GM19238 (cell line): ENCODE measurements around the gene TMEM158.

ENCODE experiments used
- DNase-seq: peaks from one replicate; pipeline ENCODE4 v3.0.0; 2011; ENCODE audit warnings: low spot score; ENCODE audit not compliant: insufficient read length

Gene TMEM158

DNA sequence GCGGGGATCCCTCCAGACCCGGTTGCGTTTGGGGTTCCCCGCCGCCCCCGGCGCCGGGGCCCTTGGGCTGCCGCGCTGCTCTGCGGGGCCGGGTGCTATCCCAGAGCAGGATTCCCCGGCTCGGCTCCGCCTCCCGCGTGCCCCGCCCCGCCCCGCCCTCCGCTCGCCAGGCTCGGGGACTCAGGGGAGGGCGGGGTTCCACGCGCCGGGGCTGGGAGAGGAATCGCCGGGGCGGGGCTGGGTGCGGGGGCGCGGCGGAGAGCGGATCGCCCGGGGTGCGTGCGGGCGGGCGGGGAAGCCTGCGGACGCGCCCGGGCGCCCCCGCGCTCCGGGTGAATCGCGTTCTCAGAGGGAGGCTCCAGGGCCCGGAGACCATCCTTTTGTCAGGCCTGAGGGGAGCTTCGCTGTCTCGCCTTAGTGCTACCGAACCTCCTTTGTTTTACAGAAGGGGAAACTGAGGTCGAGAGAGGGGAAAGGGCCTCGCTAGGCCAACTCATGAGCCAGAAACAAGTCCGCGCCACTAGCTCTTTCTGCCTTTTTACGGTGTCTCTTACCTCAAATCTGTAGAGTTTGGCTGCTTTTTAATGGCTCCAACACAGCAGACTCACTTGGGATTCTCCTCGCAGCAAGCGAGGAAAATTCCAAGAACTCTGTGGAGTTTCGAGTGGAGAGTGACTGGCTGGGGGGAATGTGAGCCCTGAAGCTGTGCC lies at the start of gene TMEM158:
TMEM158 (minus strand) TSS at position 82 of the 710 bp plus-strand sequence. CDS start 260 bp downstream, outside the sequence.
- DNase-seq, result peak; percentile 83

DNA sequence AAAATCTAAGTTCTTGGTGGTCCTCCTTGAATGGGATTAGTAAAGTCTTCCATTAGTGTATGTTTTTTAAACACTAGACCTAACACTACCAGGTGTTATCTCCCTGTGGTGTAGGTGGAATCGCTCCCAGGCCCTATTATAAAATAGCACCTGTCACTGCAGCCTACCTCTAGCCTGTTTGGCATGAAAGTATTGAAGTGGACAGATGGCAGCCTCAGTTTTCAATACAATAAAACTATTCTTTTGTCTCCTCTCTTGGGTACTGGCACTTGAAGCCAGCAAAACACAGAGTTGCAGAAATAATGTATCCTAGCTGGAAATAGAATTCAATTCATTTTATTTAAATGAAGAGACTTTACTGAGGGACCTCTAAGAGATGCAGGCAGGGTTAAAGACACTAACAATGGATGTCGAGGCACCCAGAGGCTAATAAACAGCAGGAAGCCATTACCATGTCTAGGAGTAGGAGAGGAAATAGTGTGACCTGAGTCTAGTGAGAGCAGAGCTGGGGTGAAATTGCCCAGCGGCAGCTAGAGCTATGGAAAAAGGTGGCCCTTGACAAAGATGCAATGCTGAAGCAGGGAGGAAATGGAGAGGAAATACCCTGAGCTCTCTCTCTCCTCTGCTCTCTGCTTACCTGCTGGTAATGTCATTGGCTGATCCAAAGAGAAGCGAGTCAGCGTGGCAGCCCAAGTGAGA lies 49.1 kb upstream of the TMEM158 start:
- no peak for DNase-seq

DNA sequence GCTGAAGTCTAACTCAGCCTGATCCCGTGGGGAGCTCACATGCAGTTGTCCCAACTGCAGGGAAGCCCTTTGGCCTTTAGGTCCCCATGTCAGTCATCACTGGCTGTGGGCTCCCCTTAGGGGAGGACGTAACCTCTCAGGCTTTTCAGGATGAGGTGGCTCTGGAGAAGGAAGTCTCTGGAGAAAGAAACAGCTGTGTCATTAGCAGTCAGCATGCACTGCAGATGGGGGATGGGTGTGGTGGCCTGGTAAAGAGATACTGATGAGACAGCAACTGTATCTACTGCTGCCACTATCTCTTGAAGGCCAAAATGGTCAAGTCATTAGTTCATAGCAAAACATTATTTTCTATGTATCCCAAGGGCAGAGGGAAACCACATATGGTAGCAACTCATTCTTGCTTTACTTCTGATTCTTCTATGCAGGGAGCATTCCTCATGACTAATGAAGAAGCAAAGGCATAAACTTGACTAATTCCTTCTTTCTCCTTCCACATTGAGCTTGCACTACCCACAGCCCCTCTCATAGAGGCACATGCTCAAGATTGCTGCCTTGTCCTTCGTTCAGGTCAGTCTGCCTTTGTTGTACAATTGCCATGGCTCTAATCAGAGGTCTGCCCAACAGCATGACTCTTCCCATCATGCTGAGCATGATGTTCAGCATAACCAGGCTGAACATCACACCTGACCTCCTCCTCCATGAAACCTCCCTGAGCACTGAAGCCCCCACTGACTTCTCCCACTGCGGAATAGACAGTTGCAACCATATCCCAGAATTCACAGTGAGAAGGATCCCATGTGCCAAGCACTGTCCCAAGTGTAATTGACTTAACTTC lies 47.8 kb upstream of the TMEM158 start:
- DNase-seq, result no peak

DNA sequence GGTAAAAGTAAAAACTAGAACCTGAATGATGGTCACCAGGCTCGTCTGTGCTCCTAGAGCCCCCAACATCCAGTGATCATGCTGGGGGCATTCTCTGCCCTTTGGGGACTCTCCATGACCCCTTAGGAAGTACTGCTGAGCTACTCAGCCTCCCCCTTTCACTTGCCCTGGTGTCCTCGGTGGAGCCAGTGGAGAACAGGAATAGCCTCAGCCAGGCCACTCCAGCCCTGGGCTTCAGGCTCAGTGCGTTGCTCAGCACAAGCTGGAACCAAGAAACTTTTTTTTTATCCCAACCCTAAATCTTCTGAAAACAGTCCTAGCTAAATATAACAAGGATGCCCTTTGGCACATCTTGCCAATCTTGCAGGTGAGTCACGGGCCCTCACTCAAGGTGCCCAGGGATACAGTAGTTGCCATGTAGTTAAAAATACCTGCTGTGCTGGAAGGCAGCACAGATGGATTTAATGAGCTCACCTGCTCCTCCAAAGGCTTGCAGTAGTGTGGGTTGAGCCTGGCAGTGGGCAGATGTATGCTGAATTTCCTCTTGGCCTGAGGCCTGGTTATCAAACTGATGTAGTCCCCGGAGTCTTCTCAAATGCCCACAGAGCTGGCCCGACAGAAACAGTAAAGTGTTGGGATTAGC lies 46.9 kb upstream of the TMEM158 start:
- DNase-seq, result no peak

DNA sequence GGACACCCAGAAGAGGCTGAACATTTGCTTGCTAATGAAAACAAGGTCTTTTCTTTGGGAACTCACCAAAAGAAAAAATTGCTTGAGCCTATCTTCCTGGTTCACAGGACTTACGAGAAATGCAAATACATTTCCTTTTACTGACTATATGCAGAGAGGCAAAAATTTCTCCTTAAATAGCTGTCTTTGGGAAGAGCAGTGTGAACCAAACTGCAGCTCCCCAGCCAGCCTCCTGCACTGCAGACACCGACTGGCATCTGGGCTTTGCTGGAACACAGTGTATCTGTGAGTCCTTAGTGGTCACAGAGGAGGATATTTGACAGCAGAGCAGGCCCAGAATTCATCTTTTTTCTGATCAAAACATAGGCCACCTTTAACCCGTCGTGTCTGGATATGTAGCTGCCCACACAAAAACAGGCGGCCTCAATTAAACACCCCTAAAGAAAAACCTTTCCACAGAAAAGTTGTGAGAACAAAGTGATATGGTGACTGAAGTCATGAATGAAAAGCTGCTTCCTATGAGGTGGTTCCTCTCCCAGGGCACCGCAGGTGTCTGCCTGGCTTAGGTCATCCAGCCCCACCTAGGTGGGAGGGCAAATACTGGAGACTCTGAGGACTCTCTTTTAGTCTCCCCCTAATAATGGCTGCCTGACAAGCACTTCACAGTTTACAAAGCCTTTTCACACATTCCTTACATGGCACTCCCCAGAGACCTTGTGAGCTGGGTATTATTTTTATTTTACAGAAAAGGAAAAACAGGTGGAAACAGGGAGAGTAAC lies 46.1 kb upstream of the TMEM158 start:
- no peak for DNase-seq

DNA sequence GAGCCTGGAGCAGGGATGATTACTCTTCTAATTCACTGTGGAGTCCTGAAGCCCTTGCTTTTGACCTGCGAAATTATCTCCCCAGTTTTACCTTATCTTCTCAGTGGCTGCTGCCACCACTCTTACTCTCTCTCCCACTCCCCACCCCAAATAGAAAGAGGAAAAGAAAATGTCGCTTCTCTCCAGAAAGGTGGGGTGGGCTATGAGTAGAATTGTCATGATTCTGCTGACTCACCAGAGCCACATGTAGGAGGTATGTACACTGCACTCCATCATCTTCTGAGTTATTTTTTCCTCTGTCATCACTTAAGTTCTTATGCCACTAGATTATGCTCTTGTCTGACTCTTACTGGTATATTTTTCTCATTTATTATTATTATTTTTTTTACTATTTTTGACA lies 43.9 kb upstream of the TMEM158 start:
- DNase-seq, result no peak

DNA sequence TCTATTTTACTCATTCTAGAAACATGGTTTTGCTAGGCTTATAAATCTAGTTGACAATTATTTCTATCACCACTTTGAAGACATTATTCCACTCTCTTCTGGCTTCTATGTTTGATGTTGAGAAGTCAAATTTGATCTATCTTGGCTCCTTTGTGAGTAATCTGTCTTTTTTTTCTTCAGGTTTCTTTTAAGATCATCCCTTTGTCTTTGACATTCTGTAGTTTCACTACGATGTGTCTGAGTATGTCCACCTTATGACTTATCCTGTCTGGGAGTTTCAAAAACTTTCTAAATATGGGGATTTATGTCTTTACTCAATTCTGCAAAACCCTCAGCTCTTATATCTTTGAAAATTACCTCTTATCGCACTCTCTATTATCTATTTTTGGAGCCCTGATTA lies 41.0 kb upstream of the TMEM158 start:
- DNase-seq, result no peak

DNA sequence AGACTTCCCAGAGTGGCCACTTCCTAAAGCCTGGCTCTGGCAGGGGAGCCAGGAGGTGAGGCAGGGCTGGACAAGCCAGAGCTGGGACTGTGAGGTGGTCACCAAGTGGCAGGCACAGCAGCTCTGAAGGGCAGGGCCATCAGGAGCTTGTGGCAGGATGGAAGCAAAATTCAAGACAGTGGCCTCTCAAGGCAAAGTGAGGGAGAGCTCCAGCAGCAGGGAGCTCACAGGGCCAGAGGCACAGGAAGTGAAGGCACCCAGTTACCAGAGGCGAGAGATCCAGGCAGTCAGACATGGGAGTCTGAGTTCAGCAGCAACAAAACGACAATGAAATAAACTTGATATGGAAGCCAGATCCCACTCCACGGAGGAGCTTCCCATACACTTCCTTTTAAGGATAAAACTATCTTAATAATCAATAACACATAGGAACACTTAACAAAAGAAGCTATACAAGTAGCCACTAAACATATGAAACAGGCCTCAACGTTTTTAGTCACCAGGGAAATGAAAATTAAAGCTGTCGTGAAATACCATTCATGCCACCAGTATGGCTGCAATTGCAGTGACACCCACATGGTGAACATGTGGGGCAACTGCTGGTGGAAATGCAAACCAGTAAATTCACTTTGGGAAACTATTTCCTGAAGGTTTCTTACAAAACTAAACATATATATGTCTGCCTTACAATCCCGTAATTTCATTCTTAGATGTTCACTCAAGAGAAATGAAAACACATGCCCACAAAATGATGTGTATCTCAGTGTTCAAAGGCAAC lies 35.4 kb upstream of the TMEM158 start:
- no peak for DNase-seq

DNA sequence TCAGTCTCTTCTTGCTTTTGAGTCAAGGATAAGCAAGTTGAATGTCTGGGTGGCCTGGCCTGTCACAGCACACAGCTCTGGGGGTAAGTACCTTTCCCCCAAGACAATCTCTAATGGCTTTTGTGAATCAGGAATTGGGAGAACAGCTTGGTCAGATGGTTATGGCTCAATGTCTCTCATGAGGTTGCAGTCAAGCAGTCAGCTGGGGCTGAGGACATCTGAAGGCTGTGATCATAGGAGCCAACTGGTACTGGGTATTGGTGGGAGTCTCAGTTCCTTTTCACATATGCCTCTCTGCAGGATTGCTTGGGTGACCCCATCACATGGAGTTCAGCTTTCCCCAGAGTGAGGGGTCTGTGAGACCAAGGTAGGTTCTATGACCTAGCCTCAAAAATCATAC lies 33.0 kb upstream of the TMEM158 start:
- DNase-seq, result no peak

DNA sequence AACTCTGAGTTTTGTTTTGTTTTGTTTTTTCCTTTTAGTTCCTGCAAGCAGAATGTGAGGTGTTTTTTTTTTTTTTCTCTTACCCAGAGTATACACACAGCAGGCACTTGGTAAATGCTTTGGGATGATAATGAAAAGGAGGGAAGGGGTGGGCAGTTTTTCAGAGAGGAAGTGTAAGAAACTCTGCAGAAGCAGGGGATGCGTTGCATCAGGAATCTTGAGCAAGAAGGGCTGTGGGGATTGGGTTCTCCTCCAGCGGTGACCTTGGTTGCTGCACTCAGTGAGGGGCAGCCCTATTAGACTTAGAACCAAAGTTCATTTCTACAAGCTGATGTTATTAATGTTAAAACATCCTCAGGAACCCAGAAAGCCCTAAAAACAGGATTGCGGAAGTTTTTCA lies 32.2 kb upstream of the TMEM158 start:
- no peak for DNase-seq

DNA sequence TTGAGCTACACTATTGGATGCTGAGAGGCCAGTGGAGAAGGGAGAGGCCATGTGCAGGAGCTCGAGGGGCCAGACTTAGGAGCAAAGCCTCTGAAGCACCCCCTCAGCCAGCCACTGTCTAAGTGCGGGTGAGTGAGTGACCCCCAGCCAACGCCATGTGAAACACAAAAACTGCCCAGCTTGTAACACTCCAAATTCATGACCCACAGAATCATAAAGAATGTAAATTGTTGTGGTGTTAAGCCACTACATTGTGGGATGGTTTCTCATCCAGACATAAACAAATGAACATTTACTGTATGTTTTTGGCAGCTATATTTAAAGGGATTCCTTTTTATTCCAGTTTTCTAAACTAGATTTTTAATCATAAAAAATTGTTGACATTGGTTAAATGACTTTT lies 27.2 kb upstream of the TMEM158 start:
- DNase-seq, result no peak

DNA sequence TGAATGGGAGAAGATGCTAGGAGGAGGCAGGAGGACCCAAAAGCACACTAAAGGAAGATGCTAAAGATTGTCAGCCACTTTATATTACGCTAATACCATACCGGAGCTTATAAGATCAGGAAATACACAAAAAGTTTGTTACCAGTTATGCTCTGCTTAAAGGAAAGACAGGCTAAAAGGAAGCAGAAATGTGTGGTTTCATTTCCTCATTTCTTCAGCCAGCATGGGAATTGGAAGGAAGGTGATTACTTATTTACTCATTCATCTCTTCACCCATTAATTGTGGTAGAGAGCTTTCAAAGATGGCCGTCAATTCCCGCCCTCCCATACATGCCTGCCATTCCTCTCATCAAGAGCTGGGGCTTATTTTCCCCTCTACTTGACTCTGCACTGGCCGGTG lies 26.7 kb upstream of the TMEM158 start:
- DNase-seq, result no peak

DNA sequence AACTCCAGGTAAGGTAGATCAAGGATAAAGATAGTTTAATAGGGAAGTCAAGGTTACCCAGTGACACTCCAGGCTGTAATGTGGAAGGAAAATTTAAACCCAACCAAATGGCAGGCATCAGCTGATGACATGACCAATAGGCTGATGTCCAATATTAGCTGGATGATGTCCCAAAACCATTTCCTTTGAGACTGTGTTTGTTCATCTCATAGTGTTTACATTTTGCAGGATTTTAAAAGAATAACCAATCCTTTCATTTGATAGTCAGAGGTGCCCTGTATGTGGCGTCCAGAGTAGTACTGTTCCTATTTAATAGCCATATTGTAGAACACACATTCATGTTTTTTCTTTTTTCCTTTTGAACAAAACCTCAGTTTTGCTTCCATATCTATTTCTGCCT lies 23.3 kb upstream of the TMEM158 start:
- DNase-seq, result no peak

DNA sequence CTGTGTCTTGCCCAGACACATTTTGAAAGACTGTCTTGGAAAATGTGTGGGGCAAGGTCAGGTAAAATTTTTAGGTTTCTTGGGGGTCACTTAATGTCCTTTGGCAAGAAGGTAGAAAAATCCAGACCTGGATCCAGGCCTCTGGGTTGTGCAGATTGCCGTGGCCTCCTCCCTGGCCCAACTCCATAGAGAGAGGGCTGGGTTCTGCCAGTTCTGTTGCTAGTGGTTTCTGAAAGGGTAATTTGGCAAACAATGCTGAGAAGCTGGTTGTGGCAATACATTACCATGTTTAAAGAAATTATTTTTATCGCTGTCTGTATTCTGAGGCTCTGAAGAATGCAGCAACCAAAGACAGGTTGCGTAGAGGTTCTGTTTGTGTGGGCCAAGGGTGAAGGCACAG lies 20.2 kb upstream of the TMEM158 start:
- no peak for DNase-seq

DNA sequence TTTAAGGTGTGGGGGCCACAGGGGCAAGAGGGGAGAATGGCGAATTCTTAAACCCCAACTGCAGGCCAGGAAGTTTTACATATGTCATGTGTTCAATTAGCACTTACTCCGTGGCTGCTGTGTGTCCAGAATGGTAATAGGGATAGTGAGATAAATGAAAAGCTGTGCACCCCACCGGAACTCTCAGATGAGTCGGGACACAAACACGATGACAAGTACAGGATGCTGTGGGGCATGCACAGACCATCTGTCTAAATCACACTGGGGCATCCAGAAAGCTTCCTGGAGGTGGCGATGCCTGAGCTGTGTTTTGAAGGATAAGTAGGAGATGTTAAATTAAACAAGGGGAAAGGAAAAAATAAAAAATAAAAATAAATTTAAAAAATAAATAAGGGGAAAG lies 18.3 kb upstream of the TMEM158 start:
- DNase-seq, result no peak

DNA sequence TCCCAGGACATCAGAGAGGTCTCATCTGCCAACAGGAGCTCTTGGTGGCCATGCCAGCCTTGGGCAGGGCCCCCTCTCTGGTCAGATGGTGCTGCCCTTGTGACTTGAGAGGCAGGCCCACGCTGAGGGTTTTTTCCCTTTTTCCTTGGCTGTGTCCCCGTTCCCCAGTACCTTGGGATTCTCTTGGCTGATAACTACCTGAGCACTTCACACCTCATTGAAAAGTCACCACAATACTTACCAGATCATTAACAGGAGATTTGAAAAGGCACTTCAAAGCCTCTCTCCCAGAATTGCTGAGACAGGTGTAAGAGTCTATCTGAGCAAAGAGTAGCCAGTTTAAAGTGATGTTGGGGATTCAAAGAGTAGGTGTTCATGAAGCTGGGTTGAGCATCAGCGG lies 15.1 kb upstream of the TMEM158 start:
- no peak for DNase-seq

DNA sequence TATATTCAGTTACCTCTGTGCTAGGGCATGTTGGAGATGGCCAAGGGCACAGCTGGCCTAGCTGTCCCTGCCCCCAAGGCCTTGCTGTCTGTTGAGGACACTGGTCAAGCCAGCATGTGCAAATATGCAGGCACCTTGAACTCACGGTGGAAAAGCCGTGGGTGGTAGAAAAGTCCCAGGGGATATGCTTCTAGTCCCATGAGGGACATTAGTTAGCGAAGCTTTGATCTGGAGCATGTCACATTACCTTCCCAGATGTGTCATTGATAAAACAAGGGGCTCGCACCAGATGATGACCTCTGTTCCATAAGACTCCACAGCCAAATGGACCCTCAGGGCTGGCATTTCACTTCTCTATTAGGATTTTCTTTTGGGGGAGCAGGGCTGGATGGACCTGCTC lies 14.2 kb upstream of the TMEM158 start:
- DNase-seq, result no peak

DNA sequence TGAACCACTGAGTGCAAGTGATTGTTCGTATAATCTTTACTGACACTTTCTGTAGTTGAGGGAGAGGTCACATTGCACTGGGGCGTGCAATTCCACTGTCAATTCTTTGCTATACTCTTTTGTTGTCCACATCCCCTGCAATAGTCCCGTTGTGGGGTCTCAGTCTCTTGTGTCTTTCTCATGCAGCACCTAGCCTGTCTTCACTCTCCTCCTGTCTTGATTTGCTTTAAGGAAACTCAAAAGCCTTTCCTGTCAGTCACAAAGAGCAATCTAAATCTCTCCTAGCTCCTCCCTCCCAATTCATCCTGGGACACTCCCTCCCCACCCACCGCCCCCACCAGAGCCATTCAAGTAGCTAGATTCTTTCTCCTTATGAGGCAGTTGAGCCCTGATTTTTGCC lies 13.2 kb upstream of the TMEM158 start:
- DNase-seq, result no peak

DNA sequence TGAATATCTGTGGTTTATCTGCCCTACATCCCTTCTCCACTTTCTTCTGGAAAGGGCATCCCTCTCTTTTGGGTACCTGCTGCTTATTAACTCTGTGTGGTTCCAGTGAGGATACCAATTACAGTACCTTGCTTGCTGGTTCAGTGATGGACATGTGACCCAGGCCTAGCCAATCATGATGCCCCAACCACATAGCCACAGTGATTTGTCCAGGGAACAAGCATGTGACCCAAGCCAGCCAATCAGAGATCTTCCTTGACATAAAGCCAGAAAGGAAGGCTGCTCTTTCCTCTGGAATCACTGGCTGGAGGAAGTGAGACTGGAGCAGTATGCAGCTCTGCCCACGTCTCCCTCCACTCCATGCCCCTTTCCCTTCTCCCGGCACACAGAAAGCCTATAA lies 10.9 kb upstream of the TMEM158 start:
- DNase-seq, result no peak

DNA sequence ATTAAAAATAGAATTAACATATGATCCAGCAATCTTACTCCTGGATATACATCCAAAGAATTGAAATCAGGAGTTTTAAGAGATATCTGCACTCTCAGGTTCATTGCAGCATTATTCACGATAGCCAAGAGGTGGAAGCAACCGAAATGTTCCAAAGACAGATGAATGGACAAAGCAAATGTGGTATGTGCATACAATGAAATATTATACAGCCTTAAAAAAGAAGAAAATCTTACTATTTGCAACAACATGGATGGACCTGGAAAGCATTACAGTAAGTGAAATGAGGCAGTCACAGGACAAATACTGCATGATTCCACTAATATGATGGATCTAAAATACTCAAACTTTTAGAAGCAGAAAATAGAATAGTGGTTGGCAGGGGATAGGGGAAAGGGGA lies 9.3 kb upstream of the TMEM158 start:
- DNase-seq, result no peak
